SK-N-MC (cell line): ENCODE data around the gene ERH.

Experiments used
- EZH2 ChIP-seq: fragments of 200-600 bp; sonication (generic); IDR thresholded peaks from one replicate; pipeline ENCODE4 v1.6.1; 2017; ENCODE audit warnings: antibody characterized with exemption
- FOXP2 ChIP-seq: optimal IDR thresholded peaks from 2 replicates; pipeline ENCODE3; 2011; ENCODE audit warnings: mild to moderate bottlenecking, moderate library complexity; ENCODE audit not compliant: insufficient read depth; ENCODE audit errors: extremely low read length, control extremely low read depth
- POLR2AphosphoS5 ChIP-seq: IDR thresholded peaks from 2 replicates; pipeline ENCODE4 v1.6.1; 2012; ENCODE audit warnings: mild to moderate bottlenecking, low read depth, low read length, borderline replicate concordance

DNA sequence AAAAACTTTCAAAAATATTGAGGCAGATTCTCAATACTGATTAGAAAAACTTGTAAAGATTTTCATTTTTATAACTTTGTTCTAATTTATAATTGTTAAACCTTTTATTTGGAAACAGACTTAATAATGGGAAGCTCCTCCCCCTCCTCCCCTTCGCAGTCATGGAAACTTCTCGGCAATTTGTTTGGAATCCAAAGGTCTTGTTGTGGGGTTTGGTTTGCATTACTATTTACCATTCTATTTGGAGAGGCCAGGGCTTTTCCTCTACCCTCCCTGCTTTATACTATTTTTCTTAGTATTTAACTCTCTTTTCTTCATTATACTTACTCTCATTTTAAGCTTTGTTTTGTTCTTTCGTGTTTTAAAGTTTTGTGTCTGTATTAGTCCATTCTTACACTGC is 6.4 kb upstream of the ERH start:
- TF ChIP-seq EZH2: no peak
- no peak for TF ChIP-seq POLR2AphosphoS5
- no peak for TF ChIP-seq FOXP2
